Nephron (organoid): ENCODE results near the gene CRYBB3.

Experiments
- H3K27ac Mint-ChIP-seq, 3 experiments: 2 replicates each; pipeline ENCODE4 v1.8.0; 2020; ENCODE audit warnings: mixed read lengths in 3 of 3, mild to moderate bottlenecking in 2 of 3, moderate library complexity in 1 of 3
- H3K27me3 Mint-ChIP-seq: 2 replicates; pipeline ENCODE4 v1.8.0; 2021; ENCODE audit warnings: low read depth, mild to moderate bottlenecking, moderate library complexity, mixed read lengths
- H3K36me3 Mint-ChIP-seq: 2 replicates; pipeline ENCODE4 v1.8.0; 2020; ENCODE audit warnings: low read depth, mixed read lengths
- H3K4me1 Mint-ChIP-seq: 2 replicates; pipeline ENCODE4 v1.8.0; 2020; ENCODE audit warnings: mixed read lengths
- H3K4me3 Mint-ChIP-seq, 3 experiments: 2 replicates each; pipeline ENCODE4 v1.8.0; 2020; ENCODE audit warnings: mild to moderate bottlenecking in 3 of 3, mixed read lengths in 3 of 3, moderate library complexity in 2 of 3
- H3K9me3 Mint-ChIP-seq: 2 replicates; pipeline ENCODE4 v1.8.0; 2020; ENCODE audit warnings: mixed read lengths
- TF ChIP-seq, protein P1 (sequence below), 3 experiments: fragments of 200-600 bp; sonication (generic); IDR thresholded peaks; one replicate each; pipeline ENCODE4 v1.5.0; 2021; ENCODE audit warnings: antibody characterized with exemption in 3 of 3; ENCODE audit not compliant: unreplicated experiment in 3 of 3

The CRYBB3 gene

DNA sequence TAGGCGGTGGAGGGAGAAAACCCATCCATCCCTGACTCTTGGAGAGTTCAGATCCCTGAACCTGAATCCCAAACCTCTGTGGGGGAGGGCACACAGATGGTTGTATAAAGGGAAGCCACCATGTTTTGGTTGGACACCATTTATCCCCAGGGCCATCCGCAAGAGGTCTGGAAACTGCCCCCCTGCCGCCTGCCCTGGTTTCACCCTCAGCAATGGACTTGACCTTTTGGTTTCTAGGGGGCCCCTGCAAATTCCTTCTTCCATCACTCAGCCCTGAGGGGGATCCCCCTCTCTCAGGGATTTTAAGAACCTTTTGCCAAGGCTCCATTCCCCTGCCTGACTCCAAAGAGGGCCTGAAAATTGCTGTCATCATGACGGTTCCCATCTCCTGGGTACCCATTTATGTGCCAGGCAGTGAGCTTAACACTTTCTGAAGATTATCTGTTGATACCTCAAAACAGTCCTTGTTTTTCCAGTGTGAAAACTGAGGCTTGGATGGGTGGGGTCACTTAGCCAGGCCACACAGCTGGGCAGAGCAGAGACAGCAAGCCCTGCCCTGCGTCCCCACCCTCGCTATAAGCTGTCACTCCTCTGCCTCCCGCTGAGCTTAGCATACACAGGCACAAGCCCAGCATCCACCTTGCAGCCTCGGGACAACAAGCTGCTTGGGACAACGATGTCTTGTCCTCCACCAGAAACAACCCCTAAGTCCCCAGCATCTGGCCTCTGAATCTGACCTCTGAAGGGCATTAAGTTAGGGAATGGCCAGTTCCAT is 33.2 kb upstream of the CRYBB3 start:
- H3K4me3 Mint-ChIP-seq = no peak overlapping the region
- peak overlapping the region in 1 of 3 experiments; percentile 24 for H3K27ac Mint-ChIP-seq
- TF ChIP-seq, protein P1, sequence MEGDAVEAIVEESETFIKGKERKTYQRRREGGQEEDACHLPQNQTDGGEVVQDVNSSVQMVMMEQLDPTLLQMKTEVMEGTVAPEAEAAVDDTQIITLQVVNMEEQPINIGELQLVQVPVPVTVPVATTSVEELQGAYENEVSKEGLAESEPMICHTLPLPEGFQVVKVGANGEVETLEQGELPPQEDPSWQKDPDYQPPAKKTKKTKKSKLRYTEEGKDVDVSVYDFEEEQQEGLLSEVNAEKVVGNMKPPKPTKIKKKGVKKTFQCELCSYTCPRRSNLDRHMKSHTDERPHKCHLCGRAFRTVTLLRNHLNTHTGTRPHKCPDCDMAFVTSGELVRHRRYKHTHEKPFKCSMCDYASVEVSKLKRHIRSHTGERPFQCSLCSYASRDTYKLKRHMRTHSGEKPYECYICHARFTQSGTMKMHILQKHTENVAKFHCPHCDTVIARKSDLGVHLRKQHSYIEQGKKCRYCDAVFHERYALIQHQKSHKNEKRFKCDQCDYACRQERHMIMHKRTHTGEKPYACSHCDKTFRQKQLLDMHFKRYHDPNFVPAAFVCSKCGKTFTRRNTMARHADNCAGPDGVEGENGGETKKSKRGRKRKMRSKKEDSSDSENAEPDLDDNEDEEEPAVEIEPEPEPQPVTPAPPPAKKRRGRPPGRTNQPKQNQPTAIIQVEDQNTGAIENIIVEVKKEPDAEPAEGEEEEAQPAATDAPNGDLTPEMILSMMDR (IDR thresholded peaks at IDR 0.05; ENCODE audit: unreplicated experiment in 3 of 3) = no peak
- H3K9me3 Mint-ChIP-seq = no peaks in the 10 kb centered on the region
- H3K36me3 Mint-ChIP-seq = no peaks in the 10 kb centered on the region
- peaks cover 24% of the 10 kb centered on the region for H3K4me1 Mint-ChIP-seq
- peaks cover 5% of the 10 kb centered on the region for H3K27me3 Mint-ChIP-seq

DNA sequence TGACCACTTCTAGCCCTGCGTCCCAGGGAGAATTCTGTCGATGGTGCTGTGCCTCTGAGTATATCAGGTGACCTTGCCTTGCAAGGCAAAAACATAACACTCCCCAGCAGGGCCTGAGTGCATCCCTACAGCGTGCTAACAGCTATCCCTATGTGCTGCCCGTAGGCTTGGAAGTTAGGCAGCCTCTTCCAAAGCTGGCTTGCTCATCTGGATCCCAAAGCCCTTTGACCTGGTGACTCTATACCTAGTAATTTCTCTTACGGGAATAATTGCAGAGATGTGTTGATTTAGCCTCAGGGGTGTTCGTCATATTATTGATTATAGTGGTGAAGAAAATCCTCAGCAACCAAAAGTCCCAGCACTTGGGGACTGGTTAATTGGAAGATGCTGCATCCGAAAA is 32.6 kb upstream of the CRYBB3 start:
- peaks cover 5% of the 10 kb centered on the region for H3K27me3 Mint-ChIP-seq

DNA sequence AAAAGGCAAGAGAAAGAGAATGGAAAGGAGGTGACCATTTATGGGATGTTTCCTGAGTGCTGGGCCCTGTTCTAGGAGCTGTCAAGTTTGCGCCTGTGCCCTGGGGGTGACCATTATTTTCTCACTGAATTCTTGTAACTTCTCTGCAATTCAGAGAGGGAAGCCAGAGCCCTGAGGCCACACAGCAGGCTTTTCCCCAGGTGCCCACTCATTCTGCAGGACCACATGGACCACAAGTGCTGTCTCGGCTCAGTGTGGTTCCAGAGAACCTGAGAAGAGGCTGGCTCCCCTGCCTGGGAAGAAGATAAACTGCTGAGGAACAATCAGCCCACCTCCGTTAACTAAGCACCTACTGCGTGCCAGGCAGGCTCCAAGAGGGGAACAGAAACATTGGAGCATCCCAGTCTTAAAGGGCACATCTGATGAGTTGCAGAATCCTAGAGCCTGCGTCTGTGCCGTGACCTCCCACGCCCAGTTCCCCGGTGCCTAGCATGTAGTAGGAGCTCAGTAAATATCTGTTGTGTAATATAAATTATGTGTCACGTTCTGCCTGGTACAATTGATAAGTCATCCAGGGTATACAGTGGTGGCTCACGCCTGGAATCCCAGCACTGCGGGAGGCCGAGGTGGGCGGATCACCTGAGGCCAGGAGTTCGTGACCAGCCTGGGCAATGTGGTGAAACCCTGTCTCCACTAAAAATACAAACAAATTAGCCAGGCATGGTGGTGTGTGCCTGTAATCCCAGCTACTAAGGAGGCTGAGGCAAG is 31.6 kb upstream of the CRYBB3 start:
- Mint-ChIP-seq H3K27me3 (peaks cover 5% of the 10 kb centered on the region), H3K36me3 (peaks cover 8% of the 10 kb centered on the region), H3K27ac (no peak overlapping the region), H3K4me3 (no peak overlapping the region), H3K9me3 (no peaks in the 10 kb centered on the region), H3K4me1 (peaks cover 14% of the 10 kb centered on the region)
- TF ChIP-seq, protein P1 (IDR thresholded peaks at IDR 0.05; ENCODE audit: unreplicated experiment in 3 of 3) = no peak

More for the DNA sequence above, 32.6 kb upstream of the CRYBB3 start:
- TF ChIP-seq, protein P1 (IDR thresholded peaks at IDR 0.05; ENCODE audit: unreplicated experiment in 3 of 3) = no peak
- no peaks in the 10 kb centered on the region for H3K9me3 Mint-ChIP-seq
- peaks cover under 1% of the 10 kb centered on the region for H3K36me3 Mint-ChIP-seq
- peaks cover 22% of the 10 kb centered on the region for H3K4me1 Mint-ChIP-seq
- H3K27ac Mint-ChIP-seq = no peak overlapping the region
- H3K4me3 Mint-ChIP-seq = no peak overlapping the region

DNA sequence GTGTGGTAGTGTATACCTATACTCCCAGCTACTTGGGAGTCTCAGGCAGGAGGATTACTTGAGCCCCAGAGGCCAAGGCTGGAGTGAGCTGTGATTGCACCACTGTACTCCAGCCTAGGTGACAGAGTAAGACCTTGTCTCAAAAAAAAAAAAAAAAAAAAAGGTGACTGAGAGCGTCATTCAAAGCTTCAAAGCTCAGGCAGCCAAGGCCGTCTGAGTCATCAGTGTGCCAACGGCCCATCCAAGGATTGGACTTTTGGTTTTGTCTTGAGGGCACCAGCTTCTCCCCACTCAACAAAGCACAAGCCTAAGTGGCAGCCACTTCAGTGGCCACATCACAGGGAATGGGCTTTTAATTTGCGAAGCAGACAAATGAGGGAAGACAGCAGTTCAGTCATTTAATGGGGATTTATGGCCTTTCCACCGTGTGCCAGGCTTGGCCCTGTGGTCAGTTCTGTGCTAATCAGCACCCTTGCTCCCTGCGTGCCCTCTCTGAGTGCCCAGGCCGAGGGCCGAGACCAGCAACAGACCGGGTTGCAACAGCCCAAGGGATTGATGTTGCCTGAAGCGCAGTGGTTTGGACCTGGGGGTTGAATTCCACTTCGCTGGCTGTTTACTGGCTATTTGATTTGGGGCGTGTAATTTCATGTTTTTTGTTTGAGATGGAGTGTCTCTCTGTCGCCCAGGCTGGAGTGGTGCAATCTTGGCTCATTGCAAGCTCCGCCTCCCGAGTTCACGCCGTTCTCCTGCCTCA is 30.2 kb upstream of the CRYBB3 start:
- no peak overlapping the region for H3K4me3 Mint-ChIP-seq

DNA sequence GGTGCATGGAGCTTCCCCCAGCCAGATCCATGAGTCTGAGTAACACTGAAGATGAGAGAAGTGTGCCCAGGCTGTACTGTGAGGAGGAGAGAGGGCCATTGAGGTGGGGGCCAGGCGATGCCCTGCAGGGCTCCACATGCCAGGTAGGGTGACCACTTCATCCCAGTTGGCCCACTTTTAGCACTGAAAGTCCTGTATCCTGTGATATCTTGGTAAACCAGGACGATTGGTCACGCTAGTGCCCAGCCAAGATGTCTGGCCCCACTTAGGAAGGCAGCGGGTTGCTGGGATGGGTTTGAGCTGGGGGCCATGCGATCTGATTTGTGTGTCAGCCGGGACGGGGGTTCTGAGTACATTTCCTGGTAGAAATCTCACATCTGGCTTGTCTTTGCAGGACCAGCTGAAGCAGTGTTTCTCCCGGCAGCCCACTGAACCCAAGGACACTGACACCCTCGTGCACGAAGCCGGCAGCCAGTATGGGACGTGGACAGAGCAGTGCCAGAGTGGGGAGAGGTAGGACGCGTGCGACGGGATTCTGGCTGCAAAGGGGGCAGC is 29.2 kb upstream of the CRYBB3 start:
- Mint-ChIP-seq H3K27ac (no peak overlapping the region), H3K4me3 (no peak overlapping the region), H3K9me3 (no peaks in the 10 kb centered on the region), H3K36me3 (peaks cover 13% of the 10 kb centered on the region), H3K27me3 (peaks cover 5% of the 10 kb centered on the region), H3K4me1 (peaks cover 5% of the 10 kb centered on the region)
- TF ChIP-seq, protein P1 (IDR thresholded peaks at IDR 0.05; ENCODE audit: unreplicated experiment in 3 of 3) = no peak

More for the DNA sequence above, 30.2 kb upstream of the CRYBB3 start:
- H3K27me3 Mint-ChIP-seq = peaks cover 5% of the 10 kb centered on the region
- peaks cover 14% of the 10 kb centered on the region for H3K4me1 Mint-ChIP-seq
- H3K36me3 Mint-ChIP-seq = peaks cover 9% of the 10 kb centered on the region
- H3K27ac Mint-ChIP-seq = no peak overlapping the region
- H3K9me3 Mint-ChIP-seq = no peaks in the 10 kb centered on the region
- TF ChIP-seq, protein P1 (IDR thresholded peaks at IDR 0.05; ENCODE audit: unreplicated experiment in 3 of 3) = no peak
